ENCODE measurements around the gene POP7.

Gene POP7

DNA sequence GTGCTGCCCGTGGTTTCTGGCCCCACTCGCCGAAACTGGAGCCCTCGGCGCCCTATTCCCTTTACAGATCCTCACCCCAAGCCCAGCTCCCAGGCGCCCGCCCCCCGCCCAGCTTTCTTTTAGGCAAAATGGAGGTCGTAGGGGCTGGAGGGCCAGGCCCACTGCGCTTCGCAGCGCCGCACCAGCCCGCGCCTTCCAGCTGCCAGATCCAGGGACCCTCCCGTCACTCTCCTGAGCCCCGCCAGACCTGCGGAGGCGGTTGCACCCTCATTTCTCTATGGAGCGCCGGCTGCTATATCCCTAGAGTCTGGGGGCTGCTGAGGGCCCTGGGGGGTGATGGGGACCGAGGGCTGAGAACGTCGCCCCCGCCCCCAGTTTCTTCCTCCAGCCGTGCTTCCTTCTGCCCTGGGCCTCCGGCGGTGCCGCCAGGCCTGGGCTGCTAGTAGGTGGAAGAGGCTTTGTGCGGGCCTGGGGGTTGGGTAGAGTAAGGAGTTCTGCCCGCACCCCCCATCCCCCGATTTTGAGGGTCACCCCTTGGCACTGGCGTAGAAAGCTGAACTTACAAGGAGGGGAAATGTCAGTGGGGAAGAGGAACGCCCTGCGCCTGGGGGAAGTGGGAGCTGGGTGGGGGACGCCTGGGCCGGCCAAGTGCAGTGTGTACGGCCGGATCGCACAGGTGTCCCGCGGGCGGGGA lies 31.4 kb upstream of the POP7 start:
- in situ Hi-C loops (cut with HindIII; ENCODE audit: low pct_unique_long_range_greater_than_20kb, low sequenced_read_pairs) = no loop called here
- DNase-seq (ENCODE audit: low read depth in 1 of 2, low spot score in 1 of 2) = no peak
- no peak for TF ChIP-seq JUND (IDR thresholded peaks at IDR 0.05; ENCODE audit: low read depth)

DNA sequence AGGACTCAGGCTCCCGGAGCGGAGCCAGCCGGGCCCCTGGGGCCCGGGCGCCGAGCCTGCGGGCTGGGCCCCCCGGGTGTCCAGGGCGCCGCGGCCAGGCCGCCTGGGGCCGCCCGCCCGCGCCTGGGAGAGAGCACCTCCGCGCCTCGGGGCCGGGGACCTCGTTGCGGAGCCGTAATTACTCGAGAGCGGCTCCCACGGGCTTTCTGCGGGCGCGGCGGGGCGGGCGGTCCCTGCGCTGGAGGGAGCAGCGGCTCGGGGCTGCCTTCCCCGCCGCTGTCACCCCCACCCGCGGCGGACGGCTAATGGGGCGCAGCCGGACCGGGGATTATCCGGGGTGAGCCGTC lies 30.8 kb upstream of the POP7 start:
- in situ Hi-C loops (cut with HindIII; ENCODE audit: low pct_unique_long_range_greater_than_20kb, low sequenced_read_pairs) = no loop called here
- no peak for DNase-seq (ENCODE audit: low read depth in 1 of 2, low spot score in 1 of 2)
- TF ChIP-seq JUND (IDR thresholded peaks at IDR 0.05; ENCODE audit: low read depth) = no peak

- TF ChIP-seq JUND (IDR thresholded peaks at IDR 0.05; ENCODE audit: low read depth) = no peak
- in situ Hi-C loops (cut with HindIII; ENCODE audit: low pct_unique_long_range_greater_than_20kb, low sequenced_read_pairs) = no loop called here
- DNase-seq (ENCODE audit: low read depth in 1 of 2, low spot score in 1 of 2) = peak; percentile 69 to 88
Observed at GRCh38 chr7:100675581-100676350, 30.2 kb upstream of the POP7 start.

- no peak for DNase-seq (ENCODE audit: low read depth in 1 of 2, low spot score in 1 of 2)
- in situ Hi-C loops (cut with HindIII; ENCODE audit: low pct_unique_long_range_greater_than_20kb, low sequenced_read_pairs) = no loop called here
- no peak for TF ChIP-seq JUND (IDR thresholded peaks at IDR 0.05; ENCODE audit: low read depth)
Observed at GRCh38 chr7:100676501-100677306, 29.2 kb upstream of the POP7 start.

GRCh38 chr7:100677308-100678267 lies 28.3 kb upstream of the POP7 start:
- DNase-seq (ENCODE audit: low read depth in 1 of 2, low spot score in 1 of 2) = no peak
- no peak for TF ChIP-seq JUND (IDR thresholded peaks at IDR 0.05; ENCODE audit: low read depth)
- in situ Hi-C loops (cut with HindIII; ENCODE audit: low pct_unique_long_range_greater_than_20kb, low sequenced_read_pairs) = no loop called here

- no peak for DNase-seq (ENCODE audit: low read depth in 1 of 2, low spot score in 1 of 2)
- no peak for TF ChIP-seq JUND (IDR thresholded peaks at IDR 0.05; ENCODE audit: low read depth)
- in situ Hi-C loops (cut with HindIII; ENCODE audit: low pct_unique_long_range_greater_than_20kb, low sequenced_read_pairs) = no loop called here
Observed at GRCh38 chr7:100678291-100678984, 27.5 kb upstream of the POP7 start.

GRCh38 chr7:100679129-100679926 lies 26.6 kb upstream of the POP7 start:
- no peak for TF ChIP-seq JUND (IDR thresholded peaks at IDR 0.05; ENCODE audit: low read depth)
- in situ Hi-C loops (cut with HindIII; ENCODE audit: low pct_unique_long_range_greater_than_20kb, low sequenced_read_pairs) = no loop called here
- DNase-seq (ENCODE audit: low read depth in 1 of 2, low spot score in 1 of 2) = no peak

DNA sequence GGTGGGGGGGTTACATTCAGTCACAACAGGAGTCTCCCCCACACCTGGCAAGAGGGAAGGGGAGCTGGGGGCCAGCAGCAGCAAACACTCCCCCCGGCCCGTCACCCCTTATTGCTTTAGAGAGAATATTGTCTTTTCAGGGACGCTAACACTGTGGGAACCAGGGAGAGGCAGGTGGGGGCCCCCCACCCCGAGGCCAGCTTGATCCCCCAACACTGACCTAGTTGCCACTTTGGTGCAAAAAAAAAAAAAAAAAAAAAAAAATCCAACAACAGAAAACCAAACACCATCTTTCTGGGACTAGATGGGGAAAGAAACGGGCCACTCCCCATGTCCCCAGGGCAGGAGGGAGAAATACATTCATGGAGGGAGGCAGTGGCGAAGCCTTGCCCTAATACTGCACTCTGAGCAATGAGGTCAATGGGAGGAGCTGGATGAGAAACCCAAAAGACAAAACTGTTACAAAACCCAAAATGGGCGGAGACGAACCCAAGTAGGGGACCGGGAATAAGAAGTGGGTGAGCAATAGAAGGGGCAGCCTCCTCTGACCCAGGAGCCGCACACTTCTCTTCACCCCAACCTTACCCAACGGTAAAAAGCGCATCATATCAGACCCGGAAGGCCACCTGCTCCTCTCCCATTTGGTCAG lies 25.9 kb upstream of the POP7 start:
- DNase-seq (ENCODE audit: low read depth in 1 of 2, low spot score in 1 of 2) = no peak
- no peak for TF ChIP-seq JUND (IDR thresholded peaks at IDR 0.05; ENCODE audit: low read depth)
- in situ Hi-C loops (cut with HindIII; ENCODE audit: low pct_unique_long_range_greater_than_20kb, low sequenced_read_pairs) = no loop called here

DNA sequence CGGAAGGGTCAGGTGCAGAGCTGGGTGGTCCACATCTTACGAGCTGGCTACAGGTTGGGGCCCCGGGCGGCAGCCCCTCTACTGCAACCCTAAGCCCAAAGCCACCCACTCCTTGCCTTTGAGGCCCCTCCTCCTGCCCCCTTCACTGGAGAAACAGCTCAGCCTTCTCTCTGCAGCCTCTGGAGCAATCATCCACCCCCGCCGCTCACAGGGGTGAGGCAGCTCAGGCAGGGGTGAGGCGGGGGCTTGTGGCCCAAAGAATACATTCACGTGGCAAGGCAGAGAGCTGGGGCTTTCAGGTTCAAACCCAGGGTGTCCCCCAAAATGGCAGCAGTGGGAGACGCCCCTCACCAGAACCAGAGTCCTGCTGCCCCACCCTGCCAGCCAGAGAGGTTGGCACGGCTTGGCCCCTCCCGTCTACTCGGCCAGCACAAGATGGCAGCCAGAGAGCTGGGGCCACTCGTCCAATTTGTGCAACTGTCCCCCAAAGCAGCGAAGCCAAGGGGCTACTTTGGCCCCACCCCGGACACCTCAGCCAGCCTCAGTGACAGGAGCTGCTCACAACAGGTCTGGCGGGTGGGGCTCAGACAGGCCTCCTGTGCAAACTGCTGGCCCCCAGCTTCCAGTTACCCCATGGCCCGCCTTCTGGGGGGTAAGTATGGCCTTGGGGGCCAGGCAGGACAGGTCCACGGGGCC lies 25.2 kb upstream of the POP7 start:
- no peak for TF ChIP-seq JUND (IDR thresholded peaks at IDR 0.05; ENCODE audit: low read depth)
- in situ Hi-C loops (cut with HindIII; ENCODE audit: low pct_unique_long_range_greater_than_20kb, low sequenced_read_pairs) = no loop called here
- no peak for DNase-seq (ENCODE audit: low read depth in 1 of 2, low spot score in 1 of 2)

Data from T47D (cell line).